Activated CD4-positive, alpha-beta T cell treated with anti-CD3 and anti-CD28 coated beads, Interleukin-2, amount 50 U/mL, for 4 hours (primary cell): Measurements from ENCODE around the gene PSMB2.

ENCODE experiments used
- DNase-seq, 2 experiments: peaks; one replicate each; pipeline ENCODE4 v3.0.0-alpha.2; 2020

PSMB2 gene

DNA sequence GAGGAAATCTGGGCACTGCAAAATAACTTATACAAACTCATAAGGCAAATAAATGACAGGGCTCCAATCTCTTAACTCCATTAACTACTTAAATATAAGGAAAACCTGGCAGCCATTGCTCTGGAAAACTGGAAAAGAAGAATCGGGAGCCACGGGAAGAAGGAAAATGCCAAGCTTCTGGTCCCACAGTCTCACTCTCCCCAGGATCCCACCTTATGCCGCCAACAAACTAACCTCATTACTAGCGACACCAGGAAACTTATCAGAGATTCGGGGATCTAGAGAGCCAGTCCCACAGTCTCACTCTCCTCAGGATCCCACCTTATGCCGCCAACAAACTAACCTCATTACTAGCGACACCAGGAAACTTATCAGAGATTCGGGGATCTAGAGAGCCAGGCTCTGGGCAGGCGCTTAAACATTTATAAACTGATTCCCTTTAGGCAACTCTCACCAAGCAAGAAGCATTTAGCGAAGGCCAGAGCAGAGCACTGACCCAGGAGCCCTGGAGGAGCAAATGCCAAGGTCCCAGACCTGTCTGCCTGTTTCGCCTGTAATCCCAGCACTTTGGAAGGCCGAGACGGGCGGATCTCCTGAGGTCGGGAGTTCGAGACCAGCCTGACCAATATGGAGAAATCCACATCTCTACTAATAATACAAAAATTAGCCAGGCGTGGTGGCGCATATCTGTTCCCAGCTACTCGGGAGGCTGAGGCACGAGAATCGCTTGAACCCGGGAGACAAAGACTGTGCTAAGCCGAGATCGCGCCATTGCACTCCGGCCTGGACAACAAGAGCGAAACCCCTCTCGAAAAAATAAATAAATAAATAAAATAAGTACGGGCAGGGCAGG, 720 bp downstream of the PSMB2 start:
- DNase-seq = no peak

DNA sequence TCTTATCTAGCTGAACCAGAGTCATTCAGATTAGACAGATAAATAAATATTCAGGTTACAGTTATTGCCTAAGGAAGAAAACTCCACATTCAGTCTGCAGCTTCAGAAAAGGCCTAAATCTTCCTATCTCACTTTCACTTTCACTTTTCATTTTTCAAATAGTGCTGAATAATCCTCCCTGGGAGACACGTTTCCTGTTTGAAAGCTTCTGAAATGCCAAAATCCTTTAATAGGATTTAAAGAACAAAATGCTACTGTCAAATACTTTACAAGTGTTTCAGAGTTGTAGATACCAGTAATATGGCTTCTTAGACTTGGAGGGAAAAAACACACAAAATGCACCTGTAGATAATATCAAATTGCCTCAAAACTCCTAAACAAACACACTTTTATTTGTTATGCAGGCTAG, 3.9 kb downstream of the PSMB2 start:
- no peak for DNase-seq

GRCh38 chr1:35633547-35633946, 7.8 kb downstream of the PSMB2 start:
- no peak for DNase-seq

DNA sequence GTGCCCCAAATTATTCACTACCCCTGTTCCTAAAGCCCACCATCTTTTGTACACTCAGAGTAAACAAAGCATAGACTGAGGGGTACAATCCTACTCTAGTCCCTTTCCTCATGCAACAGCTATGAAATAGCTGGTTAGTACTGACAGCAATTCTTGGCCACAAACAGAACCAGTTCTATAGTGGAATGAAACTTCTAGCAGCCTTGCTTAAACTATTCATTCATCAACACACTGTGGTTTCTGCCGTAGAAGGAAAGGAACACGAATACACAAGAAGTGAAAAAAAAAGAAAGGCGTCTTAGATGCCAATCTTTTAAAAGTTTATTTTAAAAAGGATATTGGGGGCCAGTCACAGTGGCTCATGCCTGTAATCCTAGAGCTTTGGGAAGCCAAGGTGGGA, 9.9 kb downstream of the PSMB2 start:
- DNase-seq = no peak

- no peak for DNase-seq
Observed at GRCh38 chr1:35629051-35629450, 12.3 kb downstream of the PSMB2 start.

- DNase-seq = no peak
Observed at GRCh38 chr1:35623832-35624231, 17.5 kb downstream of the PSMB2 start.

- no peak for DNase-seq
Observed at GRCh38 chr1:35622510-35623178, 18.7 kb downstream of the PSMB2 start.

- DNase-seq = no peak
Observed at GRCh38 chr1:35619237-35620121, 21.8 kb downstream of the PSMB2 start.

DNA sequence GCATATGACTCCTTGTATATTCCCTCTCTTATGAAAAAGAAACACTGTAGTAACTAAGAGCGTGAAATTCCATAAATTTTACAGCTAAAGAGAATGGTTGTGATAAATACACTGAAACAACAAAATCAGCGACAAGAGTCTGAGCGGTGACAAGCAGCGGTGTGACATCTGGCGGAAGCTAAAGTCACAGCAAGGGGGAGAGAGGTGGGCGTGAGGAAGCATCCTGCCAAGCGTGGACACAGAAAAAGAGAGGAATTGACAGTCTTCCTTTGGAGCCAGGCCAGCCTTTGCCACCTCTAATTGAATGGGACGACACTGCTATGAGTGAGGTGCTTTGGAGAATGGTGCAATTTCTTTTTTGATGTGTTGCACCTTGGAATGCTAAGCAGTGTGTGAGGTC, 25.9 kb downstream of the PSMB2 start:
- DNase-seq = no peak

DNA sequence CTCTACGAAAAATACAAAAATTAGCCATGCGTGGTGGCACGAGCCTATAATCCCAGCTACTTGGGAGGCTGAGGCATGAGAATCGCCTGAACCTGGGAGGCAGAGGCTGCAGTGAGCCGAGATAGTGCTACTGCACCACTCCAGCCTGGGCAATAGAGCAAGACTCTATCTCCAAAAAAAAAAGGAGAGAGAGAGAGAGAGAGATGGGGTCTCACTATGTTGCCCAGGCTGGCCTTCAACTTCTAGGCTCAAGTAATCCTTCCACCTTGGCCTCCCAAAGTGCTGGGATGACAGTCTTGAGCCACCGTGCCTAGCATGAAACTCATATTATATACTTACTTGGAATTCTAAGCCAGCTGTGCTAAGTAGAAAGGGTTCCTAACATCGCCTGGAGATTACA, 29.7 kb downstream of the PSMB2 start:
- DNase-seq = no peak

GRCh38 chr1:35605867-35606182, 35.5 kb downstream of the PSMB2 start:
- DNase-seq = no peak

GRCh38 chr1:35605071-35605866, 36.1 kb downstream of the PSMB2 start:
- no peak for DNase-seq

DNA sequence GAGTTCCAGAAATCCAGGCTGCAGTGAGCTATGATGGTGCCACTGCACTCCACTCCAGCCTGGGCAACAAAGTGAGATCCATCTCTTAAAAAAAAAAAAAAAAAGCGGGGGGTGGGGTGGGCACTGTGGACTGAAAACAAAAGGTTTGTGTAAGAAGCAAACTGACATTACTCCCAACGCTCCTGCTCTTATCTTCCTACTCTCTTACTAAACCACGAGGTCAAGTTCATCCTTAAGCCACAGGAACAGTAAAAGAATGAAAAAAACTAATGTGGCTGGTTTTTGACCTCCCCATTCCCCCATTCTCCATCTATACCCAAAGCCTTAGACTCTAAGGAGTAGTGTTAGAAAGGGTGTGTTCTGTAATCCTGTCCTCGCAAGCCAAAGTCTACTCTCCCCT, 37.4 kb downstream of the PSMB2 start:
- no peak for DNase-seq

- no peak for DNase-seq
Observed at GRCh38 chr1:35603468-35603867, 37.9 kb downstream of the PSMB2 start.

- no peak for DNase-seq
Observed at GRCh38 chr1:35600593-35600992, 40.7 kb downstream of the PSMB2 start.

DNA sequence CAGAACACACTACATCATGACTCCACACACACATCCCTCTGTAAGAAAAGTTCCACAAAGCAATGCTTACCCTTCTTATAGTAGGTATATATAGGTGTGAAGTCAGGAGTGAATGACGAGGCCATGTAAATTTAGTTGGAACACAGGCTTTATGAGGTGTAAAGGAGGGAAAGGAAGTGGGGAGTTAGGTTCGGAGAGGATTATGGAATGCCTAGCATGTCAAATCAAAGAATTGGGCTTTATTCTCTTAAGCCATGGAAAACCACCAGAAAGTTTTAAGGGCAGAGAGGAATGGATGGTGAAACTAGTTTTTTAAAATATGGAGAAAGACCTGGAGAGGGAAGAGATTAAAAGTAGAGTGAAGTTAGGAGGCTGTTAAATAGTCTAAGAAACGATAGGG, 41.9 kb downstream of the PSMB2 start:
- DNase-seq = no peak

- no peak for DNase-seq
Observed at GRCh38 chr1:35598895-35599294, 42.4 kb downstream of the PSMB2 start.

GRCh38 chr1:35597870-35598269, 43.5 kb downstream of the PSMB2 start:
- no peak for DNase-seq

GRCh38 chr1:35595684-35596083, 45.6 kb downstream of the PSMB2 start:
- DNase-seq = no peak

DNA sequence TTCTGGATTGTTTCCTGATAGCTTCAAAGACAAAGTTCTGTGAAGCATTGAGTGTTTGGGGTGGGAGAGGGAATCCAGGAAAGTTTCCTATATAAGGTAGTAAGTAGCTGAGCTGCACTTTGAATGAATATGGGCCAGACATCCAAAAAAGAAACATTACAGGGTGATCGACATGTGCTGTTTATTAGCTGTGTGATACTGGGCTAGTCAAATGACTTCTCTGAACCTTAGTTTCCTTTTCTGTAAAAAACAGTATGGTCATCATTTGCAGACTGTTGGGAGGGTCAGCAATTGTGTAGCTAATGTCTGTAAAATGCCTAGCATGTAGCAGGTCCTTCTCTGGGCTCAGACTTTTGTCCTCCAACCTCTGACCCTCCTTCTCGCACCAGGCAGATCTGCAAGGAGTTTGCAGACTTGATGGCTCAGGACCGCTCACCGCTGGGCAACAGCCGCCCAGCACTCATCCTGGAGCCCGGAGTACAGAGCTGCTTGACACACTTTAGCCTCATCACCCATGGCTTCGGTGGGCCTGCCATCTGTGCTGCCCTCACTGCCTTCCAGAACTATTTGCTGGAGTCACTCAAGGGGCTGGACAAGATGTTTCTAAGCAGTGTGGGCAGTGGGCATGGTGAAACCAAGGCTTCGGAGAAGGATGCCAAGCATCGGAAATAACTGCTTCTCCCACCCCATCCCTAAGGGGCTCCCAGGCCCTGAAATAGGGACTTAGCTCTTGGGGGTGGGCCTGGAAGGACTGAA, 47.1 kb downstream of the PSMB2 start:
- DNase-seq = no peak

GRCh38 chr1:35592991-35593769, 48.1 kb downstream of the PSMB2 start:
- DNase-seq = no peak
